Activated naive CD4-positive, alpha-beta T cell treated with anti-CD3 and anti-CD28 coated beads, Interleukin-2, amount 50 U/mL, for 16 hours (primary cell): Measurements from ENCODE around the gene TBC1D17.

Source experiments
- DNase-seq: peaks from one replicate; pipeline ENCODE4 v3.0.0-alpha.2; 2020

TBC1D17 gene

DNA sequence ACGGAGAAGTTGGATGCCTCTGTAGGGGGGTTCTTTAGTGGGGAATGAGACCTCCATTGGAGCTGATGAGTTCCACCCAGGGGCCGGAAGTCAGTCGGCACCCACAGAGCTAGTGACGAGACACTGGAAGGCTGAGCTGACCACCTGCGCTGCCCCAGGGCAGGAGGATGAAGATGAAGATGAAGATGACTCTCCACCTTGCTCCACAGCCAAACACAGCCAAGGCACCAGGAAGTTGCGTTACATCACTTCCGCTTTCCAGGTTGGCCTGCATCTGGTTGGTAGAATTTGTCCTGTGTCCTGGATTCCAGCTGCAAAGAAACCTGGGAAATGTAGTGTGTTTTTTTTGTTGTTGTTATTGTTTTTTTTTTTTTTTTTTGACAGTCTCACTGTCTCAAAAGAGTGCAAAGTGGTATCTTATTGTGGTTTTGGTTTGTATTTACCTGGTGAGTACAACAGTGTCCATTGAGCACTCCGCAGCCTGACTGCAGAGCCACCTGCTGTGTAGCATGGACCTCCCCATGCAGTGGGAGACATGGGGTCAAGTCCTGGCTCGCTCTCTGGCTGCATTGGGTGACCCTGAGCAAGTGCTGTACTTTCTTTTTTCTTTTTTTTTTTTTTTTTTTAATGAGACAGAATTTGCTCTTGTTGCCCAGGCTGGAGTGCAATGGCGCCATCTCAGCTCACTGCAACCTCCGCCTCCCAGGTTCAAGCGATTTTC, 1.9 kb downstream of the TBC1D17 start:
- DNase-seq, result no peak

DNA sequence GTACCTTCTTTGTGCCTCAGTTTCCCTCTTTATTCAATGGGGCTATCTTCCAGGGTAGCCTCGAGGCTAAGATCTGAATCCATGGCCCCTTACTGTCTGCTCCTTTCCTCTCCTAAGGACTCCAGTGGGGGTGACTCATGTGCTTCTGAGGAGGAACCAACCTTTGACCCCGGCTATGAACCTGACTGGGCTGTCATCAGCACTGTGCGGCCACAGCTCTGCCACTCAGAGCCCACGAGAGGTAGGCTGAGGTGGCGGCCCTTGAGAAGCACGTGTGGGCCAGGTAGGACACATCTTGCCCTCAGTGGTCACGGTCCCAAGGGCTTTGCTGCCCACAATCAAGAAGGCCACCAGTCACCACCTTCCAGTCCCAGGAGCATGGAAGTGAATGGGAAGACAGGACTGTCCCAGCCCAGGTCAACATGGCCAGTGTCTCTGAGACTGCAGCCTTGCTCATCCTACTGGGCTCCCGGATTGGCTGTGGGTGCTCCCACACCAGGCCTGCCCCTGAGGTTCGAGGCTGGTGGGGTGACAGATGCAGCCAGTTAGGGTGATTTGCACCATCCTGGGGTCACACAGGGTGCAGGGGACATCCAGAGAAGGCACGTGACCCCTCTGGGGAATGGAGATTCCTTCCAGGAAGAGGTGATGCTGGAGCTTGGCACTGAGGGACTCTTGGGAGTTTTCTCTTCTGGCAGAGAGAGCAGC, 2.8 kb downstream of the TBC1D17 start:
- no peak for DNase-seq

DNA sequence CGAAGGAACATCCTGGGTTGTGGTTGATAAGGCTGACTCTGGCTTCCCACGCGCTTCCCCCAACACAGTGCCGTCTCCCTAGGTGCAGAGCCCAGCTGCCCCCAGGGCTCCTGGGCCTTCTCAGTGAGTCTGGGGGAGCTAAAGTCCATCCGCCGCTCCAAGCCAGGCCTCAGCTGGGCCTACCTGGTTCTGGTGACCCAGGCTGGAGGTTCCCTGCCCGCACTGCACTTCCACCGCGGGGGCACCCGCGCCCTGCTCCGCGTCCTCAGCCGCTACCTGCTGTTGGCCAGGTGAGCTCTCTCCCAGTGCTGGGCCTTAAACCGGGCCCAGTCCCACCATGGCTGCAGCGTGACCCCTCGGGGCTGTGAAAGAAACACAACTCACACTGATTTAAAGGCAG, 3.7 kb downstream of the TBC1D17 start:
- no peak for DNase-seq

DNA sequence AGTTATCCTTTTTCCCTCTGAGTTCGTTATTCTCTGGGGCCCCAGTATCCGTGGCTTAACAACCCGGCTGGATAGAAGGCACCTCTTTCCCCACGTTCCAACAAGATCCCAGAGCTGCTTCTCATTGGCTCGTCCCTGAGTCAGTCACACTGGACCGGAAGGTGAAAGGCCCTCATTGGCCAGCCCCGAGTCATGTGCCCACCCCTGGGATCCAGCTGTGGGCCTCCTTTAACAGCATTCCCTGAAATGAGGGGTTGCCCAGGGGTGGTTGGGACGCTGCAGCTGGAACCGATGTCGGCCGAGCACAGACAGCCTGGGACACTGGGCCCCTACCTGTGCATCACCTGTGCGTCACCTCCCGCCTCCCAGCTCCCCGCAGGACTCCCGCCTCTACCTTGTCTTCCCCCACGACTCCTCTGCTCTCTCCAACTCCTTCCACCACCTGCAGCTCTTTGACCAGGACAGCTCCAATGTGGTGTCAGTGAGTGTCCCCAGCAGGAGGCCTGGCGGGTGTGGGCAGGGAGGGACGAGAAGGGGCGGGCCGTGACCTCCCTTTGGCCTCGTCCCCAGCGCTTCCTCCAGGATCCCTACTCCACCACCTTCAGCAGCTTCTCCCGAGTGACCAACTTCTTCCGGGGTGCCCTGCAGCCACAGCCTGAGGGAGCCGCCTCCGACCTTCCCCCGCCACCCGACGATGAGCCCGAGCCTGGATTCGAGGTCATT, 4.3 kb downstream of the TBC1D17 start:
- no peak for DNase-seq

DNA sequence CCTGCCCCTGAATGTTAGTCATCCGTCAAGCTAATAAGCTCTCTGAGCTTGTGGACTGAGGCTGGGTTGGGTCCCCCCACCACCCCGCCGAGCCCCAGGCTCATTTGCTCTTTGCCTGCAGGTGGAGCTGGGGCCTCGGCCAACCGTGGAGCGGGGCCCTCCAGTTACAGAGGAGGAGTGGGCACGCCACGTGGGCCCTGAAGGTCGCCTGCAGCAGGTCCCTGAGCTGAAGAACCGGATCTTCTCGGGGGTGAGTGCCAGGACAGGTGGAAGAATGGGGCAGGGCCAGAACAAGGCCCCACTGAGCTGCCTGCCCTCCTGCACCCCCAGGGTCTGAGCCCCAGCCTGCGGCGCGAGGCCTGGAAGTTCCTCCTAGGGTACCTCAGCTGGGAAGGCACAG, 5.1 kb downstream of the TBC1D17 start:
- no peak for DNase-seq

DNA sequence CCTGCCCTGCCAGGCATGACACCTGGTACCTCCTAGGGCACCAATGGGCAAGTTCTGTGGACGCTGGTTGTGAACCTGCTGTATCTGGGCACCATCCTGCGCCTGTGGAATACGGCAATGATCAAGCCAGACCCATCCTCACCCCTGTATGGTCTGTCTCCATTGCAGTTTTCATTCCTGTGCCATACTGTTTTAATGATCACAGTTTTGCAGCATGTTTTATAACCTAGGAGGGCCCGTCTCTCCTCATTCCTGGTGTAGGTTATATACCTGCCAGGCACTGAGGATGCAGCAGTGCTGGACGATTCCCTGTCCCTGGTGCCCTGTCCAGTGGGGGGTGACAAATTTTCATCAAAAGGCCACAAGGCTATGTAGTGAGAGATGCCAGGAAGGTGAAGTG, 5.6 kb downstream of the TBC1D17 start:
- no peak for DNase-seq

DNA sequence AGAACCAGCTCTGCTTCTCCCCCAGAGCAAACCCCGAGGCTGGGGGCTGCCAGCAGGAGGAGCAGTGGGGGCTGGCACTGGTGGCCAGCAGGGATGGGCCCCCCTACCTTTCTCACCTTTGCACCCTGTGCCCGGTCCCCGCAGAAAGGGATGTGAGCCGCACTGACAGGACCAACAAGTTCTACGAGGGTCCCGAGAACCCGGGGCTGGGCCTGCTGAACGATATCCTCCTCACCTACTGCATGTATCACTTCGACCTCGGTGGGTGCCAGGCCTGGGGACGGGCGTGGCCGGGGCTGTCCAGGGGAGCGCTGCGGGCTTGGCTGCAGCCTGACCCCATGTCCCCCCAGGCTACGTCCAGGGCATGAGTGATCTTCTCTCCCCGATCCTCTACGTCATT, 6.6 kb downstream of the TBC1D17 start:
- no peak for DNase-seq

DNA sequence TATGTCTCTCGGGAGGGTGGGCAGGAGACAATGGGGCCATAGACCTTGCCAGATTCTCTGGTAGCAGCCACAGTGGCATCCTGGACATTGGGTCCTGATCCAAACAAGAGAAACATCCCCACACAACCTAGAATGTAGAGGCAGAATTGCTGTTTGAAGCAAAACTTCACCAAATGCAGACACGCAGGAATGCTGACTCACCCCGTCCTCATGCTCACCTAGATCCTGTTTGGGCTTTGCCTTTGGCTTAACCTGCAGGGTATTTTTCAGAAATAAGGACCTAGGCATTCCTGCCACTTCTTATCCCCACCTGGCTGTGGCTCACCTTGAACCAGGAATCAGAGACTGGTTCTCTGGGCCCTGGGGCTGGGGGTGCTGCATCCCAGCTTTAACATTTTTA, 7.3 kb downstream of the TBC1D17 start:
- no peak for DNase-seq

DNA sequence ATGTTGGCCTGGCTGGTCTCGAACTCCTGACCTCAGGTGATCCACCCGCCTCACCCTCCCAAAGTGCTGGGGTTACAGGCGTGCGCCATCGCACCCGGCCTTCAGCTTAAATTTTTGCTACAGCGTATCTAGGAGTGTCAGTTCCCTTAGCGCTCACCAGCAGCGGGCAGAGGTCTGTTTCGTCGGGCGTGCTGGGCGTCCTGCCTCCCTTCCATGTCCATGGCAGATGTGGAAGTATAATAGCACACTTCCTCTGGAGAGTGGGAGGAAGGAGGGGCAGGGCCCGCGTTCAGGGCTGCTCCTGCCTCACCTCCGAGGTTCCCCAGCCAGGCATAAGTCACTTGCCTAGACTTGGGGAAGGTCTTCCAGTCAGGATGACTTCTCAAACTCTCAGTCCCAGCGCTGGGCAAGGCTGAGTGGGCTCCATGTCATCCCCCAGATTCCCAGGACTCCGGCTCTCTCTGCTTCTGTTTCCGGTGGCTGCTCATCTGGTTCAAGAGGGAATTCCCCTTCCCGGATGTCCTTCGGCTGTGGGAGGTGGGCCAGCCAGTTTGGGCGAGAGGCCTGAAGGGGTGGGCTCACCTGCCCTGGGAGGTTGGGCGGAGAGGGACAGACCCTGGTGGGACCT, 9.6 kb downstream of the TBC1D17 start:
- DNase-seq, result no peak

DNA sequence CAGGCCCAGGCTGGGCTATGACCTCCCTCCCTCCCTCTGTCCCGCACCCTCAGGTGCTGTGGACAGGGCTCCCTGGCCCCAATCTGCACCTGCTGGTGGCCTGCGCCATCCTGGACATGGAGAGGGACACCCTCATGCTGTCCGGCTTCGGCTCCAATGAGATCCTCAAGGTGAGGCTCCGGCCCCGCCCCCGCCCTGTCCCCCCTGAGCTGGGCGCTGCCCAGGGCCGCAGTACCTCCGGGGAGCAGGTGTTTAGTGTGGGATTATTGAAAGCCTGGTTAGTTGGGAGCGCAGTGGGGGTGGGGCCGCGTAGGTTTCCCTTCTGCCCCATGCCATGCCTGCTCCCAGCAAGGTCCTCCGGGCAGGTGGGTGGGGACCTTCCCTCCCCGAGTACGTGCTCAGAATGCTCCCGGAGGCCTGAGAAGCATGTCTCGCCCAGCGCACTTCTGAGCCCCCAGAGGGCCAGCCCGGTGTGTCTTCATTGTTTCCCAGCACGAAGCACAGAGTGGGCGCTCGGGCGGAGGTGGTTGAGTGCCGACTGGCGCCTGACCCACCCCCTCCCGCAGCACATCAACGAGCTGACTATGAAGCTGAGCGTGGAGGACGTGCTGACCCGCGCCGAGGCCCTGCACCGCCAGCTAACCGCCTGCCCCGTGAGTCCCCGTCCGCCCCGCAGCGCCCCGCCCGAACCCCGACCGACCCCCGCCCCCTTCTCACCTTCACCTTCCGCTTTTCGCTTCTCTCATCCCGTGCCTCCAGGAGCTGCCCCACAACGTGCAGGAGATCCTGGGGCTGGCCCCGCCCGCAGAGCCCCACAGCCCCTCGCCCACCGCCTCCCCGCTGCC, 10.4 kb downstream of the TBC1D17 start:
- DNase-seq, result no peak

DNA sequence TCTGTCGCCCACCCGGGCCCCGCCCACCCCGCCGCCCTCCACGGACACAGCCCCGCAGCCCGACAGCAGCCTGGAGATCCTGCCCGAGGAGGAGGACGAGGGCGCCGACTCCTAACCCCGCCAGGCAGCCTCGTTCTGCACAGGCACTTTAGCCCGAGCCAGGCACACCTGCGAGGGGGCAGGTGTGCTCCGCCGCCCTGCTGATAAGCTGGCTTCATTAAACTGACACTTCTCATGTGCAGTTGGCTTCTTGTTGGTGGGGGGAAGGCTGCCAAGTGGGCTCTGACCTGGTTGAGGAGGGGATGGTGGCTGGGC, 11.0 kb downstream of the TBC1D17 start:
- no peak for DNase-seq

DNA sequence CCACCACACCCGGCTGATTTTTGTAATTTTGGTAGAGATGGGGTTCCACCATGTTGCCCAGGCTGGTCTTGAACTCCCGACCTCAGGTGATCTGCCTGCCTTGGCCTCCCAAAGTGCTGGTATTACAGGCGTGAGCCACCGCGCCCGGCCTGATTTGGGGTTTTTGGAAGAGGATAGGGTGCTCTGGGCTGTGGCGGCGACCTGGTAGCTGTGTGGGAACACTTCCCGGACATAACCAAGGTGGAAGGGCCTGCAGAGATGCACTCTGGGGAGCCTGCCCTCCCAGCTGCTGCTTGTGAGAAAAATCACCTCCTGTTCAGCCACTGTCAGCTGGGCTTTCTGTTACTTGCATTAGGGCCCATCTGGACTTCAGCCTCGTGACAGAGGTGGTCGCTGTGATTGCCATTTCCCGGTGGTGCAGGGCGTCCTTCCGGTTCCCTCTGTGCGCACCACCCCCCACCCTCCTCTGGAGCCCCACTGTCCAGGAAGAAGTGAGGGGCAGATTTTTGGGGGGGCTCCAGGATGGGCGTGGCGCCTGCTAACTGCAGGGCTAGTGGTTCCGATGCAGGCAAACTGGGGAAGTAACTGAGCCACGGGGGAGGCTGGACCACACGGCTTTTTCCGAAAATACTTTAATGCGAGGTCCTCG, 11.7 kb downstream of the TBC1D17 start:
- DNase-seq, result no peak

DNA sequence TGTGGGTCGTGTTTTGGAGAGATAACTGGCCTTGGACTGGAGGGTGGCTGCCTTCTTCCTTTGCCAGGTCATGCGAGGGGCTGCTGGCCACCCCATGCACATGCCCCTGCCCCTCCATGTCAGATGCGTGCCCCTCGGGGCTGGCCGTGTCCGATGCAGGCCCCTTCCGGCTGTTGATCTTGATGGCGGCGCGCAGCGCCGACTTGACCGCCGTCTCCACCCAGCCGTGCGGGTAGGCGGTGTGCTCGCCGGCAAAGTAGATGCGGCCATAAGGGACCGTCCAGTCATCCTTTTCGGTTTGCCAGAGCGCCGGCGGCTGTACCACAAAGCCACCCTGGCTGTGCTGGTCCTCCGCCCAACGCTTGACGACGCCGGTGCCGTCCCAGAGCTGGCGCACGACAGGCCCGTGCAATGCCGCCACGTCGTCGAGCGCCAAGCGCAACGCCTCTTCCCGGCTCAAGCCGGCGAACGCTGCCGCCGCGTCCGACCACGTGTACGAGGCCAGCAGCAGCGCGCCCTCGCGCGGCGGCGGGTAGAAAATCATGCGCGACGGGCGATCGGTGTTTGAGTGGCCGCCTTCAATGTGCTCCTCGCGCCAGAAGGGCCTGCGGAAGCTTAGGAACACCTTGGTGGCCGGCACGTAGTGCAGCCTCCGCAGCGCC, 12.3 kb downstream of the TBC1D17 start:
- DNase-seq, result peak; percentile 77

DNA sequence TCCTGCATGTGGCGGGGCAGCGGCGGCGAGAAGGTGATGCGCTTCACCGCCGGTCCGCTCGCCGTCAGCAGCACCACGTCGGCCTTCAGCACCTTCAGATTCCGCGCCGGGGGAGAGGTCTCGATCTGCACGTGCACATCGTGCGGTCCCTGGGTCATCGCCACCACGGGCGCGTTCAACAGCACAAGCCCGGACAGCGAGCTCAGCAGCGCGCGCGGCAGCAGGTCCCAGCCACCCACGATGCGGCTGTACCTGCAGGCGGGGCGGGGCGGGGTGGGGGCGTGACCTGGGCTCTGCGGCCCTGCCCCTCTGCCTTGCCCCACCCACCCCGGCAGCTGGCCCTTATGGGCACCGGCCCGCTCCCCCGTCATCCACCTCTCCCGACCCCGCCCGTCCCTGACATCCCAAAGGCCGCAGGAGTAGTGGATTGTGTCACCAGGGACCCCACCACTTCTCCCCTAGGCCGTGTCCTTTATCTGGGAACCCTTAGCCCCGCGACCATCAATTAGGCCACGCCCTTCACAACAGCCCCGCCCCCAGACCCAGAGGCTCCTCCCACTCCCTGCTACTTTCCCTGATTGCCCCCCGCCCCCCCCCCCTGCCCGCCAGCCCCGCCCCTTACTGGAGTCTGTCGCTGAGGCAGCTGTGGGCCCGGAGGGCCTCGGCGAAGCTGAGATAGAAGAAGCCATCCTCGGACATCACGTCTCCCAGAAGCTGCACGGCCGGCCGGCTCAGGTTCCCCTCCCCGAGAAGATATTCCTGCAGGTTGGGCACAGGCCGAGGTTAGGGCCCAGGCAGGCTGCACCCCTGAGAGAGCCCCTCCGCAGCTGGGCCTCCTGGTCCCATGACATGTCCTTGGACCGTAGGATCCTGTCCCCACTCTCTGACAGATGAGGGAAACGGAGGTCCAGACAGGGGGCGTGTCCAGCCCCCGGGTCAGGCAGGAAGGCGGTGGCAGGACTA, 13.1 kb downstream of the TBC1D17 start:
- DNase-seq, result peak; percentile 70

DNA sequence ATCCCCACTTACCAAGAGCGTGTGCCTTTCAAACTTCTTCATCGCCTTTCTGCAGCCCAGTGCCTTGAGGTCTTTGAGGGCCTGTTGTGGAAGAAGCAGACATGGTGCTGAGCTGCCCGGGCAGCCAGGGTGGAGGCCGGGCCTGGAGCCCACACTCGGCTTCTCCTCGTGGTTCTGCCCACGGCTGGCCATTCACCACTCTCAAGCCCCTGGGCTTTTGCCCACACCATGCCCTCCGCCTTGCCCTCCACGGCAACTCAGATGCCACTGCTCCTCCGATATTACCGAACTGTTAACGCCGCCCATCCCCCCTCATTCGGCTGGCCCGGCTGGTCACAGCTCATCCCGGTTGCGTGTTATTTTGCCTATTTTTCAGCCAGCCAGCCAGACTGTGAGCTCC, 13.9 kb downstream of the TBC1D17 start:
- no peak for DNase-seq

DNA sequence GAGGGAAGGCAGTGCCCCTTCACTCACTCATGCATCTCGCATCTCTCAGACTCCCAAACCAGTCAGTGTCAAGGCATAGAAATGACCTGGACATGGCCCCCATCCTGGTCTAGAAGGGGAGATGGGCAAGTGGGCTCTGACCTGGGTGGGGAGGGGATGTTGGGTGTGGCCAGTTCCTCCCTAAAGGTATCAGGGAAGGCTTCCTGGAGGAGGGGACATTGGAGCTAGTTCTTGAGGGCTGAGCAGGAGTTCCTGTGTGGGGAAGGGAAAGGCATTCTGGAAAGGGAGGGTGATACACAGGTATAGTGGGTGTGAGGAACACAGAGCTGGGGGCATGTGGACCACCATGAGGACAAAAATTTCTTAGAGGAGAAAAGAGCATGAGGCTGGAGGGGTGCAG, 15.2 kb downstream of the TBC1D17 start:
- DNase-seq, result no peak

DNA sequence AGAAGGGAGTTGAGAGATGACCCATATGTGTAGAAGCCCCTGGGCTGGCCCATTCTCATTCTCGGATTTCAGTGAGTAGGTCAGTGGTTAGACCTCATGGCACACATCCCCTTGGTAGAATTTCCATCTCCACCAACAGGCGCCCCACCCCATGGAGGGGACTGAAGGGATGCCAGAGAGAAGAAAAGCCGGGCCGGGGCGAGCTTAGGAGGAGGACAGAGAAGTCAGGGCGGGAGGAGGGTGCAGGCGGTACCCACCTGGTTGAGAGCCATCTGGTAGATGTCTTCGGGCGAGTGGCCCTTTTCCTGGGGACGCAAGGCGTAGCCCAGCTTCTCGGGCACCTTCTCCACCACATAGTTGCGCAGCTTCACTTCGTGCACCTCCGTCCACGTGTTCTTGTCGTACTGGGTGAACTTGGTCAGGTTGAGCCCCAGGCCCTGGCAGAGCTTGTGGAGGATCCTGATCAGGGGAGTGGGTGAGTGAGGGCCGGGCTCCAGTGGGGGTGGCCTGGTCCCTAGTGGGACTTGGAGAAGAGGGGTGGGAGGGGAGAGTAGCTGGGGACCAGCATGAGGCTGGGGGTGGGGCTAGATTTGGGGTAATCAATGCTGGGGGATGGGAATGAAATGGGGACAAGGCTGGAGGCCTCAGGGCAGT, 16.6 kb downstream of the TBC1D17 start:
- DNase-seq, result no peak

DNA sequence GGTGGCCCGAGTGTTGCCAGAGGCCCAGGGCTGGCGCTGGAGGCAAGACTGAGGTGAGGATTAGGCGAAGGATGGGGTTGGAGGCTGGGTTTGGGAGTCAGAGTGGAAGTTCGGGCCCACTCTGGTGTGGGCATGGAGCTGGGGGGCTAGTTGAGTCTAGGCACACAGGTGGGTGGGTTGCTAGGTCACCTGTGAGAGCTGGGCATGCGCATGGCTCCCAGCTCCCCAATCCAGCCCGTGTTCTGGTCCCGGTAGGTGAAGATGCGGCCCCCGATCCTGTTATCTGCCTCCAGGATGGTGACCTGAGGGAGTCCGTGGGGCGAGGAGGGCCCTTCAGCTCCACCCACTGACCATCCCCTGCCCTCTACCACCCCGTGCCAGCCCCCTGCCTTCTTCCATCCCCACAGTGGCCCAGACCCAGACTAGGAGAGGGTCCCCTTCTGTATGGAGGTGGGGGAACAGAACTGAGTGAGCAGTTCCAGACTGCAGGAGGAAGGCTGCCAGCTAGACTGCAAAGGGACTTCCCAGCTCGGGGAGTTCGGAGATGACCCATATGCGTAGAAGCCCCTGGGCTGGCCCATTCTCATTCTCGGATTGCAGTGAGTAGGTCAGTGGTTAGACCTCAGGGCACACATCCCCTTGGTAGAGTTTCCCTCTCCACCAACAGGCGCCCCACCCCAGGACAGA, 17.5 kb downstream of the TBC1D17 start:
- DNase-seq, result no peak

DNA sequence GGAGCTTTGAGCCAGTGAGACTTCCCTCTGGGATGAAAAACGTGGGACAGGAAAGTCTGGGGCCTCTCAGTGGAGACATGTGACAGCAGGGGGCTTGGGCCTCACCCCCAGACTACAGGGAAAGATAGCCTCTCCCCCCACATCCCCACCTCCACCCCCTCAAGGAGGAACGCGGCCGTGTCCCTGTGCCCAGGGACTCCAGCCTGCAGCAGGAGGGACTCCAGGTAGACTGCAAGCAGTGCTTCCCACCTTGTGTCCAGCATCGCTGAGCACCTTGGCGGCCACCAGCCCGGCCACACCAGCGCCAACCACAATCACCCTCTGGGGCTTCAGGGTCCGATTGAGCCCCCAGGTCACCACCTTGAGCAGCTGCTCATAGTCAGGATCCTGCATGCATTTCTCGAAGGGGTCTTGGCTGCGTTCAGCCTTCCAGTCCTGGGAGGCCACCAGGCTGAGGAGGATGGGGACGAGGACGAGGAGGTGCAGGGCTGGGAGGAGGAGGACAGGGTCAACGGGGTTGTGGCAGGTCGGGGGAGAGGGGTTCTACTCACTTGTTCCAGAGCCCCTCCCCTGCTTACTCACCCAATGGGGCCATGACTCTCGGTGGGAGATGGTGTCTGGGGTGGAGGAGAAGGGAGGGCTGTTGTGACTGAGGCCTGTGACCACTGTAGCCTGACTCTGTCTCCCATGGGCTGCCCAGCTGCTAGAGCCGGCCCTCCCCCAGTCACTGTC, 18.2 kb downstream of the TBC1D17 start:
- DNase-seq, result no peak
